CD4-positive, alpha-beta T cell treated with Interleukin-21 for 1 hour (primary cell): ENCODE measurements around the gene GJB6.

Experiments used
- DNase-seq: peaks from one replicate; pipeline ENCODE4 v3.0.0-alpha.2; 2020

The GJB6 gene

DNA sequence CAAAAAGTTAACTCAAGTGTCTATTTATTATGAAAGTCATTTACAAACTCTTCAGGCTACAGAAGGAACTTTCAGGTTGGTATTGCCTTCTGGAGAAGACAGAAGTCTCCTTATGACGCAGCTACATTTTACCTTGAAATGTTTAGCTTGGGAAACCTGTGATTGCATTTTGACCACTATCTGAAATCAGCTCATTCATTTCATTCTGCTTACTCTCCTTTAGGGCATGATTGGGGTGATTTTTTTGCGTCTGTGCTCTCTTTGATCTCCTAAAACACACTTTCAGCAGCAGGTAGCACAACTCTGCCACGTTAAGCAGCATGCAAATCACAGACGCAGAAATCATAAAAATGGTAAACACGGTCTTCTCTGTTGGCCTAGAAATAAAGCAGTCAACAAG is 9.6 kb downstream of the GJB6 start:
- DNase-seq, result no peak

DNA sequence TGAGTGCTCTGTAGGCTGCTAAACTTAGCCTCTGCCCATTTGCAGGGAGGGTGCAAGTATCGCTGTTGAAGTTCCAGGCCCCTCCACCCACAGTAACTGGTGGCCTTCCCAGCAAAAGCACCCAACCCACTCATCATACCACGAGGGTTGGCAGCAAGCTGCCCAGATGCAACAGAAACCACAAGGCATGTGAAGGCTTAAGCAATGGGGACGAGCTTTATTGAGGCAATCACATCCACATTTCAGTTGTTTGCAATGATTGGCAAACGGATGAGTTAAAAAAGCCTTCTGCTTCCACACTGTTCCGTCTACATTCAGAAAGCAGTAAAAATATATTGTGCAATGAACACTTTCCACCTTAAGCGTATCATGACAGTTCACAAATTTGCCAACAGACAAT is 10.3 kb downstream of the GJB6 start:
- DNase-seq, result no peak

DNA sequence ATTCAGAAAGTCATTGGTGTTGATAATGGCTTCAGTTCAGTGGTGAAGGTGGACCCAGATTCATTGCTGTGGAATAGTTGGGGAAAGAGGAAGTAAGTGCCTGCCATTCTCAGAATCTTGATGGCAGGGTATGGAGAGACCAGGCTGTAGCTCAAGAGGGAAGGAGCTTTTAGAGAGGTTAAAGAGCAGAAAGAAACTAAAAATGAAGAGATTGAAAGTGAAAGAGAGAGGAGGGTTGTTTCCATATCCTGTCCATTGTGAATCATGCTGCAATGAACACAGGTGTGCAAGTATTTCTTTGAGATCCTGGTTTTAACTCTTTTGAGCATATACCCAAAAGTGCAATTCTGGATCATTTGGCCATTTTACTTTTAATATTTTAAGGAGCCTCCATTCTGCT is 12.5 kb downstream of the GJB6 start:
- no peak for DNase-seq

DNA sequence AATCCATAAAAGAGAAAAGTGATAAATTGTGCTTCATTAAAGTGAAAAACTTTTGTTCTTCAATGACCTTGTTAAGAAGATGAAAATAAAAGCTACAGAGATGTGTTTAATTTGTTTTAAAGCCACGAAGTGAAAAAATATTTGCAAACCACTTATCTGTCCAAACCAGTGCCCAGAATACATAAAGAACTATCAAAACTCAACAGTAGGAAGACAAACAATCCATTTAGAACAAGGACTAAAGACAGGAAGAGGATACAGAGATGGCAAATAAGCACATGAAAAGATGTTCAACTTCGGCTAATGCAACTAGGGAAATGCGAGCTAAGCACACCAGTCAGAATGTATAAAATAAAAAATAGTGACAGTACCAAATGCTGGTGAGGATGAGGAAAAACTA is 15.0 kb downstream of the GJB6 start:
- no peak for DNase-seq

DNA sequence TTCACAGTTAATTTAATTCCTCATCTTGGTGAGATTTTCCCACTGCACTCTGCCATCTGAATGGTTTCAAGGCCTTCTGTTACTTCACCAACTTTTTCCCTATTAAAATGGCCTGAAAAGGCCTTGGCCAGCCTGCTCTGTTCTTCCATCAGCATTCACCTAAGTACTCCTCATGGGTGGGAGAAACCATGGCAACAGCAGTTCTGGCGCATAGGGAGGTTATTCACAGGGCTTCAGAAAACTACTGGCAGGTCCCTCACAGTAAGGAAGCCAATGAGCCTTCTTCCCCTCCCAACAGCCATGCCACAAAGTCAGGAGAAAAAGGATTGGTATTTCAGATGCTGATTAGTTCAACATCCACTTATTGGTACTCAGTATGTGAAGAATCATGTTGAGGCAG is 22.2 kb downstream of the GJB6 start:
- no peak for DNase-seq

DNA sequence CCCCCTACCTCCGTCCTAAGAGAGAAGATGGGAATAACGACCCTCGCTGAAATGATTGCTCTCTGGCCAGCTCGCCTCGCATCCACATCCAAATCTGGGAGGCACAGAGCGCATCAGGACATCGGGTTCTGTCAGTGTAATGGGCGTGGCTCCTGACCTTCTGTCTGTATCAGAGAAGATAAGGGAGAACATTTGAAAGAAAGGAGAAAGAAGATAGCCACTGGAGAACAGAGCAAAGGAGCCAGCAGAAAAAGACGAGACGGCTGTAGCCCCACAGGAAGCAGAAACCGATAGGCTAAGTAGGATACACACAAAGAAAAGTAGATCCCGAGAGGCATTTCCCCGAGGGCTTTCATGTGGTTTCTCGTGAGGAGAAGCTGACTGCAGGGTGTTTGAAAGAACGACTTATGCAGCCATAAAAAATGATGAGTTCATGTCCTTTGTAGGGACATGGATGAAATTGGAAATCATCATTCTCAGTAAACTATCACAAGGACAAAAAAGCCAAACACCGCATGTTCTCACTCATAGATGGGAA is 25.4 kb downstream of the GJB6 start:
- no peak for DNase-seq

DNA sequence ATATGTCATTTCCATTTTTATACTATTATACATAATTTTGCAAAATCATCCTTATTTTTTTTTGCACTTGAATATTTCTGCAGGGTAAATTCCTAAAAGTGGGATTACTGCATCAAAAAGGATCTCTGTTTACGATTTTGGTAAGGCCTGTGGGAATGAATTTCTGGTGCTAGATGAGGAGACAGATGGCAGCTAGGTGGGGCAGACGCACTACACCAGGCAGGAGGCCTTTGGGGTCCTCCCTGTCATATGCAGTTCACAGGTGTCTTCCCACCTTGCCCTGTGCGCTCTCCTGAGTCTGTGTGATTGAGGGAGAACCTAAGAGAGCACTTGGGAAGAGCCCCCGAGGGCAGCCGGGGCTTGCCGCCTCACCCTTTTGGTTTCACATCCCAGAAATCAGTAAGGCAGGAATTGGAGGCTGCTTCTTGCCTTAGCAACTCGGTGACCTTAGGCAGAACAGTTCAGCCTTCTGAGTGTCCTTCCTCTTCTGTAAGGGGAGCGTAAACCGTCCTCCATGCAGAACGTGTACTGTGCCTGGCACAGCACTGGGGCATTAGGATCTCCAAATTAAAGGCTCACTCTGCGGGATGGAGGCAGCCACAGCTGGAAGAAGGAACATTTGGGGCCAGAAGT is 25.9 kb downstream of the GJB6 start:
- DNase-seq, result no peak

DNA sequence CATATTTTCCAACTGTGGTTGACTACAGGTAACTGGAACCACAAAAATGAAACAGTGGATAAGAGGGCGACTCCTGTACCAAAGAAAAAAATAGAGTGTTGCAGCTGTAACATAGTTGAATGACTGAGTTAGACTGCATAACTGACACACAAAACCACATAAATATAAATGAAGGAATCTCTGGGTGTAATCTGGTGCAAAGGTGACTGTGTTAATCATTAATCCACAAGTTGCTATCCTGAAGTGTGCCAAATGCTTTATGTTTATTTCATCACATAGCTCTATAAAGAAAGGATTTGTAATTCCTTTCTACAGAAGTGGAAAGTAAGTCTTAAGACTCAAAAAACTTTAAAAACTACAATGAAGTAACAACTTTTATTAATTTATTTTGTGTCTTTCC is 33.3 kb downstream of the GJB6 start:
- DNase-seq, result no peak

DNA sequence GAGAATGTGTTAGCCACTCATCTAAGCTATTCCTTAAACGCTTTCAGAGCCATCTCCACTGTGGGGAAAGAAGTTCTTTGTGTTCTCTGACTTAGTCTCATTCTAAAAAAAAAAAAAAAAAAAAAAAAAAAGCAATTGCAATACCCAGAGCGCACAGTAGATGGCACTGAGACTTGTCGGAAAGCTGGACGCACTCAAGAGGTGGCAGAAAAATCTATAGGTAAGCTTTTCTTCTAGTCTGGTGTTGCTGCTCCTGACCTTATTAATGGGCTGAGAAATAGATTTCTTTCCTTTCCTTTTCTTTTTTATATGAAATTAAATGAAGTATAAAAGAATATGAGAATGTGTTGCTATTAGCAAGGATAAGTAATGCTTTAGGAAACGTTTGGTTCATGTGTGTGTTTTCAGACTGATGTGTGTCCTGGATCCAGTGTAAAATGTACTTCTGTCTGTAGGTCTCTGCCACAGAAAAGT is 34.7 kb downstream of the GJB6 start:
- DNase-seq, result peak; percentile 55

DNA sequence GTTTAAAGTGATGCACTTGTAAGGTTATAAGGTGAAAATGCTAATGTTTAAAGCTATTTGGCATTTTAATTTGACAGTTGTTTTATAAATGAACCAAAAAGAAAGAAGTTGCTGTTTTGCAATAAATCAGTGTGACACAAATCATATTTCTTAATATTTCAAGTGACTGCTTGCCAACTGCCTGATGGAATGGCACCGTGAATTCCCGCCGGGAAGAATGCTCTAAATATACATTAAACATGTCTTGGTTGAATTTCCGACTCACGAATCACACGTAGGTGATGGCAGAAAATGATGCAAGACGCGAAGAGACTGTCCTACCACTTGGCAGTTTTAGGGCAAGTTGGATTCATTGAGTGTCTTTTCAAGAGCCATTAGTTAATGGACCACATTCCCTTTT is 36.3 kb downstream of the GJB6 start:
- no peak for DNase-seq

DNA sequence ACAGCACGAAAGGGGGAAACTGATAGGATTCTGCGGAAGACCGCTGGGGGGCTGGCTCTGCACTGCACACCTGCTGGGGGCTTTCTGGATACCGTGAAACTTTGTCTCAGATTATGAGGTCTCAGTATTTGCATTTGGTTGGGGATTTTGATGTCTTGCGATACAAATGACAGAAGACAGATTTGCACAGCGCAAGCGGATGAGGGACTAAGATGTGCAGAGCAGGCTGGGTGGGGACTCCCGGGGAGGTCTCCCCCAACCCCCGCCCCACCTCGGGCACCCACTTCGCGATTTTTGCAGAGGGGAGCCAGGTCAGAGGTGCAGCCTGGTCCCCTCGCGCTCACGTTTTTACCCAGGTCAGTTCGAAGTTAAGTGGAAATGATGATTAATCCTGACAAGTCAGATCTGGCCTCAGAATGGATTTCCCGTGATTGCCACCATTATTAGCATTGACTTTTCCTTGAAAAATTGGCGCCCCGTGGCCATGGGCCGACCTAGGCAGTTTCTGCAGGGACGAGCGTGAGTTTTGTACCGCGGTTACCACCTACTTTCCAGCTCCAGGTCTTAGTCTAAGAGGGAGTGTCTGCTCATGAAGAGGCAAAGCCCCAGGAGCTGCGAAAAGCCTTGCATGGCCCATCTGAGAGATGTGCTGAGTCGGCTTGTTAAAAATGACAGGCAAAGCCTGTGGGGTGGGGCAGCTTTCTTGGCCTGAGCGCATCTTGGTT is 38.0 kb downstream of the GJB6 start:
- DNase-seq, result peak; percentile 15

DNA sequence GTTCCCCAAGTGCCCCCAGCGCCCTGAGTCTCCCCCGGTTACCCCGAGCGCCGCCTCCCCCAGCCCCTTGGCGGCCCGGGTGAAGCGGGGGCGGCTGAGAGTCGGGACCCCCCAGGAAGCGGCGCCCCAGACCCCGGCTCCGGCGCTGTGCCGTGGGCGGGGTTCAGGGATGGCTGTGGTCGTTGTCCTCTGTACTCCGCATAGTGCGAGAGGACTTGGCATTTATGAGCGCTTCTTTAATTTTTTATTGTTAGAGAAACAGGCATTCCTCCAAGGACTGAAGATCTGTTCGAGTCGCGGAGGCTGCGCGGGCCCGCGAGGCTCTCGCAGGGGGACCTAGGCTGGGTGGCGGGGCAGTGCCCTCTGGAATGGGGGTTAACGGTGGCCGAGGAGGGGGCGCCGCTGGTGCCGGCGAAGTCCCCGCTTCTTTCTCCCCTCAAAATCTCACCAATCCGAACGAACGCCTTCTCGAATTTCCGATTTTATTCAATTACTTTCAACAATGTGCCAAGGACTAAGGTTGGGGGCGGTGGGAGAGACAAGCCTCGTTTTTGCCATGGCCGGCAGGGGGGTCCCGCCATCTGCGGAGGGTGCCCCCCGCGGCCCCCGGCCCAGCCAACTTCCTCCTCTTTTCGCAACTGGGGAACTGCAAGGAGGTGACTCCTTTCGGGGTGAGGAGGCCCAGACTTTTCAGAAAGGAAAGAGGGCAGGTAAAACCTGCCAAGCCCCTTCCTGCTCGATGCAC is 38.8 kb downstream of the GJB6 start:
- no peak for DNase-seq

DNA sequence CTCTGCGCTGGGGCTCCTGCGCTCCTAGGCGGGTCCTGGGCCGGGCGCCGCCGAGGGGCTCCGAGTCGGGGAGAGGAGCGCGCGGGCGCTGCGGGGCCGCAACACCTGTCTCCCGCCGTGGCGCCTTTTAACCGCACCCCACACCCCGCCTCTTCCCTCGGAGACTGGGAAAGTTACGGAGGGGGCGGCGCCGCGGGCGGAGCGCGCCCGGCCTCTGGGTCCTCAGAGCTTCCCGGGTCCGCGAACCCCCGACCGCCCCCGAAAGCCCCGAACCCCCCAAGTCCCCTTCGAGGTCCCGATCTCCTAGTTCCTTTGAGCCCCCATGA is 39.3 kb downstream of the GJB6 start, which contains the start of gene GJB2:
TSS of gene GJB2 (minus strand) at position 103 of the 326 bp plus-strand sequence. CDS start 3,357 bp downstream, outside the sequence.
- DNase-seq, result peak; percentile 9

DNA sequence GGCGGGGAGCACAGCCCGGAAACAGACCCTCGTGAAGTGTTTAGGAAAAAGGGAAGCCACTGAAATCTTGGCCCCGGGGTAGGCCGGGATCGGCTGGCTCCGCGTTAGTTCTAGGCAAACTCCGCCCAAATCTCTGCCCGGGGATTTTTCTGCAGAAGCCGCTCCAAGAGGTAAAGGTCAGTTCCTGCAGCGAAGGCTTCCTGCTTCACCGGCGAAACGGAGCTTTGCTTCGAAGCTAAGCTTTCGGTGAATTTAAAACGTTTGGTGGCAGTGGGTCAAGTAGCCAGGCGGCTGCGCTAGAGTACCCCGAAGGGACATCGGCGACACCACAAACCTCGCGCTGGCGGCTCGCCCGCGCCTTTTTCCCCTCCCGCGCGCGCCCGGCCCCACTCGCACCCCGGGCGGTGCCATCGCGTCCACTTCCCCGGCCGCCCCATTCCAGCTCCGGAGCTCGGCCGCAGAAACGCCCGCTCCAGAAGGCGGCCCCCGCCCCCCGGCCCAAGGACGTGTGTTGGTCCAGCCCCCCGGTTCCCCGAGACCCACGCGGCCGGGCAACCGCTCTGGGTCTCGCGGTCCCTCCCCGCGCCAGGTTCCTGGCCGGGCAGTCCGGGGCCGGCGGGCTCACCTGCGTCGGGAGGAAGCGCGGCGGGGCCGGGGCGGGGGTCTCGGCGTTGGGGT is 39.8 kb downstream of the GJB6 start:
- peak; percentile 4 for DNase-seq

DNA sequence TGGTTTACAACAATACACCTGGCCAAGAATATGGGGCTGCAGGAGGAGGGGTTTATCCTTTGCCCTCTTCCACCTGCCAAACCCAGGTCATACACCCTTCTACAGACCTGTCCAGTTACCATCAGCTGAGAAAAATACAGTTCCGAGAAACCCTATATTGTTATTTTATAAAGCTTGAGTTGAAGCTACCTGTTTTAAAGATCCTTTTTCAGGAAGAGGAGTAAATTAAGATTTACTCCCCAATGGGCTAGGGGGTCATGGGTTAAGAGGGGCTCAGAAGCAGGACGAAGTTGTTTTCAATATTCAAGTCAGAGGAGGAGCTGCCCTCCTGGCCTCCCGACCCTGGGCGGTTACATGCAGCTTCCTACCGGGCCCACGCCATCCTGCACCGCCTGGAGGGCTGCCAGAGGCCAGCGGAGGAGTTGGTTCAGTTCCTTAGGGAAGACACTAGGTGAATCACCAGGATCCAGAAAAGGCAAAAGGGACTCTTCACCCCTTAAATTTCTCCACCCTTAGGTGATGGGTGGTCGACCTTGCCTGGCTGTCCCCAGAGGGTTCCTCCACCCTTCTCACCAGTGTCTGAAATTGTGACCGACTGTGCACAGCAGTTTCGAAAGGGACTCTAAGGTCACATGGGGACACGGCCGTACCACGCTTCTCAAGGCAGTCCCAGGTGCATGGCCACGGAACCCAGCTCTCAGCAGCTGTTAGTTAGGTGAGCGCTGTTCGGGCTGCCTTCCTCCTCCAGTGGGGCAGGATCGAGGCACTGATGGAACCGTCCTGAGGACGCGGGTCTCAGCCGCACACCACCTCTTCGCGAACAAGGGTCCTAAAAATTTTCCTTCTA is 40.6 kb downstream of the GJB6 start:
- DNase-seq, result no peak

DNA sequence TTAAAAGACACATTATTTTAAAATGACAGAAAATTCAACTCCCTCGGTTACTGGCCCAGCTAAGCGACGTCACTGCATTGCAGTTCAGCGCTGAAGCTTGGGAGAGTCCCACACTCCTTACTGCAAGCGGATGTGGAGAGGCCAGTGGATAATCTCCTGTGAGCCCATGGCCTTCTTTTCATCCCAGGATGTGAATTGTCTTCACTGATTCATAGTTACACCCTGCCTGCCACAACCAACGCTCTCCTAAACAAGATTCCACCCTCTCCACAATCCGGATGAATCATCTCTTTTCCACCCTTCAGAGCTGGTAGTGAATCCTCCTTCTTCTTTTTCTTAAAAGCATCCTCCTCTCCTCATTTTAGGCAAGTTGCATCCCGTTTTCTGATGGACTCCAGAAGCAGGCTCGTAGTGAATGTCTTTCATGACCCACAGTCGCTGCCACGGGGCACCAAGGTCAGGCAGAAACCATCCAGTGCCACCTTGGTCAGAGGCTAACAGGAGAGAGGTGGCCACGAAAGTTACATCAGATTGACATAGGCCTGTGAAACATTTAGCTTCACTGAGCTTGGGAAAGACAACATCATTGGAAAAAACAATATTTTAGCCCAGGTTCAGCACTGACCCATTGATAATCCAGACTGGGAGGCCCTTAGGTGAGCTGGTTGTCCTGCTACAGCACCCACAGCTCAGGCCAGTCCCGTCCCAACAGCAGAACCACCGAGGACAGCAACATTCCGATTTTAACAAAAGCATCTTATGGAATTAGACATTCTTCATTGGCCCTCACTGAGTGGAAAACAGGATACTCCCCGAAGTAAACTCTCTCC is 41.4 kb downstream of the GJB6 start:
- DNase-seq, result no peak

DNA sequence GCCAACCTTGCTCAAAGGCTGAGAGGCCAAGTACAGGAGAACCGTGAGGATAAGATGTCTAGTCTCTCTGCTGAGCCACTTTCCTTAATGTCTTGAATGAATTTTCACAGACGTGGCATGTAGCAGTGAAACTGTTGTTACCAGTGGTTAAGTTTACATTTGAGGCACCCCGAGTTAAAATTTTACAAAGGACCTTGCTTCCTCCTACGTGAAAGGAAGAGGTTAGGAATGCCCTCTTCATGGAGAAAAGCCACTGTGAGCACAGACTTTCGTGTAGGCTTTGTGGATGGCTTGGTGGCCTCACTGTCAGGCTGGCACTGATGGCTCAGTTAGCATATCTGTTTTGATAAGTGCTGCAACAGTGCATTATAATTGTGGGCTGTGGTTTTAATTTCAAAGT is 42.0 kb downstream of the GJB6 start:
- no peak for DNase-seq

DNA sequence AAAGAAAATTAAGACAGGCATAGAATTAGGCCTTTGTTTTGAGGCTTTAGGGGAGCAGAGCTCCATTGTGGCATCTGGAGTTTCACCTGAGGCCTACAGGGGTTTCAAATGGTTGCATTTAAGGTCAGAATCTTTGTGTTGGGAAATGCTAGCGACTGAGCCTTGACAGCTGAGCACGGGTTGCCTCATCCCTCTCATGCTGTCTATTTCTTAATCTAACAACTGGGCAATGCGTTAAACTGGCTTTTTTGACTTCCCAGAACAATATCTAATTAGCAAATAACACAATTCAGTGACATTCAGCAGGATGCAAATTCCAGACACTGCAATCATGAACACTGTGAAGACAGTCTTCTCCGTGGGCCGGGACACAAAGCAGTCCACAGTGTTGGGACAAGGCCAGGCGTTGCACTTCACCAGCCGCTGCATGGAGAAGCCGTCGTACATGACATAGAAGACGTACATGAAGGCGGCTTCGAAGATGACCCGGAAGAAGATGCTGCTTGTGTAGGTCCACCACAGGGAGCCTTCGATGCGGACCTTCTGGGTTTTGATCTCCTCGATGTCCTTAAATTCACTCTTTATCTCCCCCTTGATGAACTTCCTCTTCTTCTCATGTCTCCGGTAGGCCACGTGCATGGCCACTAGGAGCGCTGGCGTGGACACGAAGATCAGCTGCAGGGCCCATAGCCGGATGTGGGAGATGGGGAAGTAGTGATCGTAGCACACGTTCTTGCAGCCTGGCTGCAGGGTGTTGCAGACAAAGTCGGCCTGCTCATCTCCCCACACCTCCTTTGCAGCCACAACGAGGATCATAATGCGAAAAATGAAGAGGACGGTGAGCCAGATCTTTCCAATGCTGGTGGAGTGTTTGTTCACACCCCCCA is 43.2 kb downstream of the GJB6 start:
- no peak for DNase-seq

DNA sequence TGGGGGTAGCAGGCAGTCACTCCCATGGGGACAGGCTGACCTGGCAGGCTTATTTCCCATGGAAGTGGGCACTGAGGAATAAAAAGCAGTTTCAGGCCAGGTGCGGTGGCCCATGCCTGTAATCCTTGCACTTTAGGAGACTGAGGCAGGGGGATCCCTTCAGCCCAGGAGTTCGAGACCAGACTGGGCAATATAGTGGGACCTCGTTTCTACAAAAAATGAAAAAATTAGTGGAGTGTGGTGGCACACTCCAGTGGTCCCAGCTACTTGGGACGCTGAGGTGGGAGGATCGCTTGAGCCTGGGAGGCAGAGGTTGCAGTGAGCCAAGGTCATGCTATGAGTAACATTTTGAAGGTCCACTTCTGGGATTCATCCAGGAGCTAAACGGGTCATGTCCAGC is 45.3 kb downstream of the GJB6 start:
- DNase-seq, result no peak

DNA sequence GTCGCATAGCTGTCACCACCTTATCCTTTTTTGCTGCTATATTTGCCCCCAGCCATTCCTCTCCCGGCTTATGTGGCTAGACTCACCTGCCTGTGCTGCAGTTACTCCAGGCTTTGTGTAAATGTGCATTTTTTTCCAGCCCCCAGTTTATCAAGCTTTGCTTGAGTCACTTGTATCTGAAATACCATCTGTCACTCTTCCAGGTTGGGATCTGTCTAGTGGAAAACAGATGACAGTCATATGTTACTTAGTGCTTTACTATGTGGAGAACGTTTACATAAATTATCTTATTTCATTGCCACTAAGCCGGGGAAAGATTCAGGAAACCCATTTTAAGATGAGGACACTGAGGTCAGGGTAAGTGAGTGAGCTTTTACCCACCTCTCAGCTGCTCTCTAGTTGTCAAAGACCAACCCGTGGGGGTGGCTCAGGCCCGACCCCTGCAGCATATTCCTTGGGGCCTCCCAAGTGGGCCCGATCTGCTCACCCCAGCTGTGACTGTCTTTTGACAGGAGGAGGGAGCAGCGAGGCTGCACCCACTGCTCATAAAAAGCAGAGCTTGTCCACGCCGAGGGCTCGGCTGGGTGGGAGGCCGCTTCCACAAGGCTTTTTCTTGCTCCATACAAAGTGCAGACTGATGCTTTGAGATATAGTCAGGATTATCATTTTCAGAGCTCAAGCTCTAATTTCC is 46.6 kb downstream of the GJB6 start:
- no peak for DNase-seq
